ENCODE data around the gene MYL7. TPM values are rescaled to one million over a fixed set of nuclear protein-coding genes. Genes with fewer than 3 reads are reported as not detected.

The MYL7 gene
- total and polyA plus RNA-seq, 9 of the 15 experiments (the other 6 are each of a cell fraction or from before 2014, with no cell fraction given): not detected

DNA sequence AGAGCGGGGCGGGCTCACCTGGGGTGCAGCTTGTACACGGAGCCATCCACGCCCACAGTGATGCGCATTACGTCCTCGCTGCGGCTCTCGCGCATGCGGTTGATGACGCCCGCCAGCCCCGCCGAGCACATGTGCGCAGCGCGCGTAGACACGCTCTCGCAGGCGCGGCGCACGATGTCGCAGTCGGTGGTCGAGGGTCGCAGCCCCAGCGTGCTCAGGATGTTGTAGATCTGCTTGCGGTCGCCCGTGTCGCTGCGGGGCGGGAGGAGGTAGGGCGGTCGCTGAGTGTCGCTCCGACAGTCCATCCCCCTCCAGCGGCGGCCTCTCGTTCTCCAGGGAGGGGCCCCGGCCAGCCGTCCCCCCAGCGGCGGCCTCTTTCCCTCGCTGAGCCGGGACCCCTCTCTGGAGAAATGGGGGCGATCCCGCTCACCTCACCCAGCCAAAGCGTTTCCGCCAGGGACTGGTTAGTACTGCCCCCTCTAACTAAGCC, 4.4 kb upstream of the MYL7 start:
- in situ Hi-C loops (cut with MboI): no loop called here
- H3K27me3 ChIP-seq (ENCODE audit: control insufficient read depth in 2 of 2, insufficient read depth in 2 of 2, low read length in 2 of 2): no peaks in the 10 kb centered on the region
- no peaks in the 10 kb centered on the region for H3K9me1 ChIP-seq (ENCODE audit: control insufficient read depth, insufficient read depth, low read length)
- ChIA-PET CTCF (ENCODE audit: low intra/inter-chr PET ratio) (no interaction called here), POLR2A (no interaction called here)
- FAIRE-seq (no peak), ATAC-seq (no peak), DNase-seq (ENCODE audit: extremely low read depth in 1 of 4, low spot score in 3 of 4) (peak in 2 of 4 experiments; percentile 9 to 22)
- peak overlapping the region; percentile 64 for H3K4me2 ChIP-seq (ENCODE audit: insufficient read depth, low read length)
- no peaks in the 10 kb centered on the region for H3K9me3 ChIP-seq (replicated peaks; ENCODE audit: control insufficient read depth, insufficient read depth, low read depth, low read length)
- H3K4me3 ChIP-seq: no peak overlapping the region
- BruUV-seq (replicated peaks): no TSS peak
- peak overlapping the region; percentile 61 for H2AFZ ChIP-seq (ENCODE audit: low read depth, low read length)
- H3K36me3 ChIP-seq (ENCODE audit: control insufficient read depth, insufficient read depth, low read length): no peaks in the 10 kb centered on the region
- peaks cover 21 to 62% of the 10 kb centered on the region in 2 experiments for H3K4me1 ChIP-seq (replicated peaks in 1 of 2; ENCODE audit: control insufficient read depth in 2 of 2, insufficient read depth in 2 of 2, low read length in 2 of 2)
- H3K9ac ChIP-seq (ENCODE audit: insufficient read depth in 1 of 2, low read depth in 2 of 2, low read length in 2 of 2): no peak overlapping the region
- WGBS (ENCODE audit: insufficient coverage, low coverage, missing lambda C conversion rate): 43% methylated on average over 16 of the region's 53 CpGs
- intact Hi-C loops (cut with micrococcal nuclease): loop anchor here (5.0 kb wide), 1 partner anchor 52 kb away; no protein-coding TSS in a partner anchor
- H3K79me2 ChIP-seq (ENCODE audit: control insufficient read depth, insufficient read depth, low read length): no peaks in the 10 kb centered on the region
- no peaks in the 10 kb centered on the region for H4K20me1 ChIP-seq (replicated peaks; ENCODE audit: control insufficient read depth, insufficient read depth, low read length)
- no peak overlapping the region for H3K27ac ChIP-seq (ENCODE audit: extremely low read depth, low read depth, low read length)
- TF ChIP-seq DPF2 (IDR thresholded peaks at IDR 0.05): no peak
- TF ChIP-seq, protein P1, sequence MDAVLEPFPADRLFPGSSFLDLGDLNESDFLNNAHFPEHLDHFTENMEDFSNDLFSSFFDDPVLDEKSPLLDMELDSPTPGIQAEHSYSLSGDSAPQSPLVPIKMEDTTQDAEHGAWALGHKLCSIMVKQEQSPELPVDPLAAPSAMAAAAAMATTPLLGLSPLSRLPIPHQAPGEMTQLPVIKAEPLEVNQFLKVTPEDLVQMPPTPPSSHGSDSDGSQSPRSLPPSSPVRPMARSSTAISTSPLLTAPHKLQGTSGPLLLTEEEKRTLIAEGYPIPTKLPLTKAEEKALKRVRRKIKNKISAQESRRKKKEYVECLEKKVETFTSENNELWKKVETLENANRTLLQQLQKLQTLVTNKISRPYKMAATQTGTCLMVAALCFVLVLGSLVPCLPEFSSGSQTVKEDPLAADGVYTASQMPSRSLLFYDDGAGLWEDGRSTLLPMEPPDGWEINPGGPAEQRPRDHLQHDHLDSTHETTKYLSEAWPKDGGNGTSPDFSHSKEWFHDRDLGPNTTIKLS (IDR thresholded peaks at IDR 0.05; ENCODE audit: borderline replicate concordance, low read depth): no peak
- no peak for TF ChIP-seq NR2F6 (CRISPR knock-in tag; IDR thresholded peaks at IDR 0.05)
- TF ChIP-seq, protein P2, sequence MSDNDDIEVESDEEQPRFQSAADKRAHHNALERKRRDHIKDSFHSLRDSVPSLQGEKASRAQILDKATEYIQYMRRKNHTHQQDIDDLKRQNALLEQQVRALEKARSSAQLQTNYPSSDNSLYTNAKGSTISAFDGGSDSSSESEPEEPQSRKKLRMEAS (CRISPR knock-in tag; IDR thresholded peaks at IDR 0.05): peak; percentile 31; the same call in 1 of the 2 replicates
- TF ChIP-seq NRF1 (conservative IDR thresholded peaks at IDR 0.05 in 1 of 2, IDR thresholded peaks at IDR 0.05 in 1 of 2): no peak
- TF ChIP-seq RBM14 (IDR thresholded peaks at IDR 0.05; ENCODE audit: borderline replicate concordance, insufficient read depth, low read depth, low read length): 0 out of 2 replicates have a peak, but pooled peaks have one; percentile 24
- TF ChIP-seq, protein P3, sequence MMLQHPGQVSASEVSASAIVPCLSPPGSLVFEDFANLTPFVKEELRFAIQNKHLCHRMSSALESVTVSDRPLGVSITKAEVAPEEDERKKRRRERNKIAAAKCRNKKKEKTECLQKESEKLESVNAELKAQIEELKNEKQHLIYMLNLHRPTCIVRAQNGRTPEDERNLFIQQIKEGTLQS (IDR thresholded peaks at IDR 0.05): peak; percentile 14; the same call in 1 of the 2 replicates
- TF ChIP-seq, protein P3 (CRISPR knock-in tag; conservative IDR thresholded peaks at IDR 0.05): no peak
- no peak for TF ChIP-seq PCBP2 (IDR thresholded peaks at IDR 0.05; ENCODE audit: low read depth, low read length, poor library complexity, severe bottlenecking)
- TF ChIP-seq CXXC5 (CRISPR knock-in tag; IDR thresholded peaks at IDR 0.05): no peak
- TF ChIP-seq, protein P4, sequence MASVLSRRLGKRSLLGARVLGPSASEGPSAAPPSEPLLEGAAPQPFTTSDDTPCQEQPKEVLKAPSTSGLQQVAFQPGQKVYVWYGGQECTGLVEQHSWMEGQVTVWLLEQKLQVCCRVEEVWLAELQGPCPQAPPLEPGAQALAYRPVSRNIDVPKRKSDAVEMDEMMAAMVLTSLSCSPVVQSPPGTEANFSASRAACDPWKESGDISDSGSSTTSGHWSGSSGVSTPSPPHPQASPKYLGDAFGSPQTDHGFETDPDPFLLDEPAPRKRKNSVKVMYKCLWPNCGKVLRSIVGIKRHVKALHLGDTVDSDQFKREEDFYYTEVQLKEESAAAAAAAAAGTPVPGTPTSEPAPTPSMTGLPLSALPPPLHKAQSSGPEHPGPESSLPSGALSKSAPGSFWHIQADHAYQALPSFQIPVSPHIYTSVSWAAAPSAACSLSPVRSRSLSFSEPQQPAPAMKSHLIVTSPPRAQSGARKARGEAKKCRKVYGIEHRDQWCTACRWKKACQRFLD (CRISPR knock-in tag; IDR thresholded peaks at IDR 0.05): 0 out of 2 replicates have a peak, but pooled peaks have one; percentile 15
